Kidney (tissue), 14 donors: Measurements from ENCODE around the gene PA2G4. TPM values are rescaled to one million over a fixed set of nuclear protein-coding genes. Genes with fewer than 3 reads are reported as not detected.
"Not testable (repeated sequence)": the region's sequence is repeated elsewhere in the genome, so short reads cannot be mapped to it uniquely, and the experiment has no call there.

Experiments used
- DNase-seq, 5 donors: peaks; one replicate each; pipeline ENCODE4 v3.0.0-alpha.2; 2013 to 2020
- FAIRE-seq: peaks from 2 replicates; lab custom pipeline; 2012; peaks lifted over from hg19 to GRCh38; lab: Jason Lieb, UNC
- H3K27ac ChIP-seq, 2 donors: one replicate each; pipeline ENCODE4 v1.7.0; 2013; ENCODE audit warnings: low read depth in 2 of 2, low read length in 2 of 2, inconsistent platforms in 1 of 2
- H3K27me3 ChIP-seq: one replicate; pipeline ENCODE4 v1.7.1; 2013; ENCODE audit warnings: low read length, inconsistent platforms; ENCODE audit not compliant: control insufficient read depth, insufficient read depth
- H3K36me3 ChIP-seq, 3 donors: one replicate each; pipeline versions ENCODE4 v1.7.0 to v1.7.1; 2013; ENCODE audit warnings: low read length in 3 of 3, control low read depth in 1 of 3, inconsistent platforms in 1 of 3; ENCODE audit not compliant: insufficient read depth in 3 of 3, control insufficient read depth in 2 of 3
- H3K4me1 ChIP-seq, 3 donors: one replicate each; pipeline versions ENCODE4 v1.7.0 to v1.7.1; 2013; ENCODE audit warnings: low read length in 3 of 3, inconsistent platforms in 1 of 3, low read depth in 1 of 3; ENCODE audit not compliant: control insufficient read depth in 2 of 3, insufficient read depth in 2 of 3
- H3K4me3 ChIP-seq, 3 donors: one replicate each; pipeline versions ENCODE4 v1.7.0 to v1.8.1; 2013; ENCODE audit warnings: low read length in 3 of 3, control low read depth in 1 of 3, inconsistent platforms in 1 of 3
- H3K9ac ChIP-seq, 3 donors: one replicate each; pipeline versions ENCODE4 v1.7.0 to v1.7.1; 2013; ENCODE audit warnings: low read length in 3 of 3, control low read depth in 1 of 3, inconsistent platforms in 1 of 3
- H3K9me3 ChIP-seq, 3 donors: one replicate each; pipeline versions ENCODE4 v1.7.0 to v1.7.1; 2013; ENCODE audit warnings: low read length in 3 of 3, control low read depth in 1 of 3, inconsistent platforms in 1 of 3; ENCODE audit not compliant: control insufficient read depth in 2 of 3, insufficient read depth in 1 of 3
- intact Hi-C: fragments of 100-400 bp; cut with DNase I; formaldehyde crosslinking; loops from one replicate; pipeline ENCODE4 v1.11.1; 2022
- polyA plus RNA-seq: library from polyadenylated mRNA; stranded (reverse); fragments of 350-450 nt; fragmentation: Illumina TruSeq; extraction: RNeasy Lipid Tissue Mini Kit (QIAGEN cat#74804); gene quantifications from one replicate; pipeline ENCODE4 v1.2.3, GENCODE V29; 2014; ENCODE audit warnings: low read depth, low replicate concordance; ENCODE audit not compliant: insufficient read depth
- total RNA-seq: library from RNA; stranded (reverse); fragmentation: NEBNext Ultra II Directional; extraction: Animal tissue kit (Norgen Biotek cat#: 25700); gene quantifications from one replicate; pipeline ENCODE4 v1.2.1, GENCODE V29; 2021
- TF ChIP-seq, protein P1 (sequence below): IDR thresholded peaks from 3 replicates; pipeline ENCODE4 v1.5.1; 2012; ENCODE audit warnings: mild to moderate bottlenecking, moderate library complexity, borderline replicate concordance; ENCODE audit not compliant: insufficient read depth; ENCODE audit errors: extremely low read depth
- donor health status: control.
- donor health status: control.
- donor health status: control.
- donor health status: control.
- donor health status: control.
- donor health status: DM: yes; HTN: yes; CAD: no.
- donor health status: Normal renal cell carcinoma (clear cell type).

PA2G4 gene
- total and polyA plus RNA-seq, 2 donors from 2014 or later: 72.4 to 76.8 TPM

DNA sequence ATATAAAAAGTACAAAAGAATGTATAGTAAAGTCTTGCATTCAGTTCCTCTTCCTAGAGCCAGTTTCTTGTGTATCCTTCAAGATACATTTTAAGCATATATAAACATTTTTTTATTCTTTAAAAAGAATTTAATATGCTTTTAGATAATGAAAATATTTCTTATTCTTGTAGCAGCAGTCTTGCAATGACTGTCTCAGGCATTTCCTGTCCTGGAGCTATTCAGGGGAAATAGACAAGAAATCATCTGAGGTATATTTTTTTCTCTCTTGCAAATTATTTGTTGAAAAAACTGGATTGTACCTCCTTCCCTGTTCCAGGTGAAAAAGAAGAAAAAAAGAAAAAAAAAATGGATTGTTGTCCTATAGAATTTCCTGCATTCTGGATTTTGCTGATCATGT lies 41.4 kb upstream of the PA2G4 start:
- TF ChIP-seq, protein P1, sequence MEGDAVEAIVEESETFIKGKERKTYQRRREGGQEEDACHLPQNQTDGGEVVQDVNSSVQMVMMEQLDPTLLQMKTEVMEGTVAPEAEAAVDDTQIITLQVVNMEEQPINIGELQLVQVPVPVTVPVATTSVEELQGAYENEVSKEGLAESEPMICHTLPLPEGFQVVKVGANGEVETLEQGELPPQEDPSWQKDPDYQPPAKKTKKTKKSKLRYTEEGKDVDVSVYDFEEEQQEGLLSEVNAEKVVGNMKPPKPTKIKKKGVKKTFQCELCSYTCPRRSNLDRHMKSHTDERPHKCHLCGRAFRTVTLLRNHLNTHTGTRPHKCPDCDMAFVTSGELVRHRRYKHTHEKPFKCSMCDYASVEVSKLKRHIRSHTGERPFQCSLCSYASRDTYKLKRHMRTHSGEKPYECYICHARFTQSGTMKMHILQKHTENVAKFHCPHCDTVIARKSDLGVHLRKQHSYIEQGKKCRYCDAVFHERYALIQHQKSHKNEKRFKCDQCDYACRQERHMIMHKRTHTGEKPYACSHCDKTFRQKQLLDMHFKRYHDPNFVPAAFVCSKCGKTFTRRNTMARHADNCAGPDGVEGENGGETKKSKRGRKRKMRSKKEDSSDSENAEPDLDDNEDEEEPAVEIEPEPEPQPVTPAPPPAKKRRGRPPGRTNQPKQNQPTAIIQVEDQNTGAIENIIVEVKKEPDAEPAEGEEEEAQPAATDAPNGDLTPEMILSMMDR: no peak
- Histone ChIP-seq H3K4me1 (no peaks in the 10 kb centered on the region), H3K27me3 (no peaks in the 10 kb centered on the region), H3K4me3 (no peak overlapping the region), H3K27ac (no peak overlapping the region), H3K9me3 (no peaks in the 10 kb centered on the region), H3K9ac (no peak overlapping the region), H3K36me3 (no peaks in the 10 kb centered on the region)
- FAIRE-seq: no peak
- intact Hi-C loops: no loop called here
- no peak for DNase-seq

DNA sequence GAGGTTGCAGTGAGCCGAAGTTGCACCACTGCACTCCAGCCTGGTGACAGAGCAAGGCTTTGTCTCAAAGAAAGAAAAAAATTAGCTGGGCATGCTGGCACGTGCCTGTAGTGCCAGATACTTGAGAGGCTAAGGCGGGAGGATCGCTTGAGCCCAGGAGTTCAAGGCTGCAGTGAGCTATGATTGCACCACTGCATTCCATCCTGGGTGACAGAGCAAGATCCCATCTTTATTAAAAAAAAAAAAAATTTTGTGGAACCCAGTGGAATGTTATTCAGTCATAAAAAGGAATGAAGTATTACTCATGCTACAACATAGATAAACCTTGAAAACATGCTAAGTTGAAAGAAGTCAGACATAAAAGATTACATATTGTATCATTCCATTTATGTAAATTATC lies 32.7 kb upstream of the PA2G4 start:
- Histone ChIP-seq H3K9me3 (no peaks in the 10 kb centered on the region), H3K27ac (no peak overlapping the region), H3K27me3 (no peaks in the 10 kb centered on the region), H3K36me3 (no peaks in the 10 kb centered on the region), H3K9ac (no peak overlapping the region), H3K4me1 (no peaks in the 10 kb centered on the region), H3K4me3 (no peak overlapping the region)
- intact Hi-C loops: no loop called here
- TF ChIP-seq, protein P1: no peak
- peak in 1 of 5 donors; percentile 12 for DNase-seq
- FAIRE-seq: no peak

DNA sequence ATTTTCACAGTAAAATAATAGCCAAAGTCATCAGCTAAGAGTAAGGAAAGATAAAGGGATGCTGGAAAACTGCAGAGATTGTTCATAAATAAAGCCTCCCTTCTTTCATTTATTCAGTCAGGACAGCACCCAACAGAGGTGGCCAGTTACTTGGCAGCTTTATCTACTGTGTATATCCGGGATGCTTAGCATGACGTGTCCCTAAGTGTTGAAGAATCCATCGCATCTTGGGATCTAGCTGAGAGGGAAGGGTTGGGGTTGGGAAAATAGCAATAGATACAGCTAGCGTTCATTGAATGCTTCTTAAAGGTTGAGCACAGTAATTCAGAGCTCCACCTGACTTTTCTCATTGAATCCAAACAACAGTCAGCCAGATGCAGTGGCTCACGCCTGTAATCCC lies 30.0 kb upstream of the PA2G4 start:
- Histone ChIP-seq H3K9ac (no peak overlapping the region), H3K4me3 (no peak overlapping the region), H3K27me3 (no peaks in the 10 kb centered on the region), H3K9me3 (no peaks in the 10 kb centered on the region), H3K27ac (no peak overlapping the region), H3K36me3 (no peaks in the 10 kb centered on the region), H3K4me1 (peaks cover 0 to 4% (median 3%) of the 10 kb centered on the region in 3 donors)
- TF ChIP-seq, protein P1: no peak
- intact Hi-C loops: no loop called here
- DNase-seq: no peak
- FAIRE-seq: no peak

DNA sequence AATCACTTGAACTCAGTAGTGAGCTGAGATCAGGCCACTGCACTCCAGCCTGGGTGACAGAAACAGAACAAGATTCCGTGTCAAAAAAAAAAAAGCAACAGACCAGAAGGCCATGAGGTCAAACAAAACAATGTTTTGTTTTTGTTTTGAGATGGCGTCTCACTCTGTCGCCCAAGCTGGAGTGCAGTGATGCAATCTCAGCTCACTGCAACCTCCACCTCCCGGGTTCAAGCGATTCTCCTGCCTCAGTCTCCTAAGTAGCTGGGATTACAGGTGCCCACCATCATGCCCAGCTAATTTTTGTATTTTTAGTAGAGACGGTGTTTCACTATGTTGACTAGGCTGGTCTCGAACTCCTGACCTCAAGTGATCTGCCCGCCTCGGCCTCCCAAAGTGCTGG lies 26.4 kb upstream of the PA2G4 start:
- not testable (repeated sequence) for FAIRE-seq, H3K27ac ChIP-seq

More for the DNA sequence above, 26.4 kb upstream of the PA2G4 start:
- H3K9me3 ChIP-seq, DNase-seq, H3K9ac ChIP-seq, H3K4me1 ChIP-seq, H3K27me3 ChIP-seq, intact Hi-C loops, H3K4me3 ChIP-seq, H3K36me3 ChIP-seq: not testable (repeated sequence)
